GM12878 (cell line): Measurements from ENCODE around the gene EPHA1. TPM values are rescaled to one million over a fixed set of nuclear protein-coding genes. Genes with fewer than 3 reads are reported as not detected.
A peak's percentile ranks its signal among the peaks of the same experiment; 100 is the strongest.

Source experiments
- ATAC-seq: fragments of 200-7000 bp; cut with Tn5 transposase; 3 replicates; pipeline ENCODE4 v1.9.1; 2020; ENCODE audit warnings: mild to moderate bottlenecking, moderate library complexity
- BruUV-seq: library from RNA; stranded (reverse); fragments of 400-500 nt; replicated peaks from 2 replicates; lab custom pipeline; 2021; lab: Mats Ljungman, UMichigan
- CTCF ChIA-PET: fragments of 300-600 bp; sonication (Branson Sonifier 250); formaldehyde crosslinking; extraction: SDS; loops from one replicate; lab custom pipeline; 2021; ENCODE audit warnings: inconsistent platforms; lab: Yijun Ruan, JAX
- POLR2A ChIA-PET: fragments of 350-600 bp; formaldehyde crosslinking; extraction: SDS; loops from one replicate; lab custom pipeline; 2021; ENCODE audit warnings: inconsistent platforms; lab: Charles Lee
- RAD21 ChIA-PET: fragments of 300-600 bp; sonication (Branson Sonifier 250); formaldehyde crosslinking; loops from one replicate; lab custom pipeline; 2023; ENCODE audit warnings: antibody characterized with exemption; ENCODE audit not compliant: unreplicated experiment; lab: Charles Lee
- SMC1A ChIA-PET: fragments of 300-600 bp; sonication (Branson Sonifier 250); formaldehyde crosslinking; loops from one replicate; lab custom pipeline; 2023; ENCODE audit not compliant: unreplicated experiment, uncharacterized antibody; lab: Charles Lee
- DNase-seq: peaks from one replicate; pipeline ENCODE4 v3.0.0-alpha.2; 2011; ENCODE audit warnings: low read depth, low spot score
- FAIRE-seq: peaks from 3 replicates; lab custom pipeline; 2011; peaks lifted over from hg19 to GRCh38; lab: Jason Lieb, UNC
- H2AFZ ChIP-seq: 2 replicates; pipeline ENCODE4 v1.6.0; 2011; ENCODE audit warnings: low read depth, low read length, control low read depth; ENCODE audit not compliant: control insufficient read depth
- H3K27ac ChIP-seq: 2 replicates; pipeline ENCODE4 v1.5.1; 2011; ENCODE audit warnings: control low read depth; ENCODE audit not compliant: control insufficient read depth, insufficient read depth
- H3K27me3 ChIP-seq, 2 experiments: replicated peaks in 1 of 2; 2 replicates each; pipeline versions ENCODE4 v1.6.0 to v1.6.1; 2011; ENCODE audit warnings: low read length in 1 of 2; ENCODE audit not compliant: control insufficient read depth in 2 of 2, insufficient read depth in 2 of 2
- H3K36me3 ChIP-seq, 2 experiments: 2 replicates each; pipeline ENCODE4 v1.5.1; 2011; ENCODE audit warnings: low read length in 1 of 2; ENCODE audit not compliant: control insufficient read depth in 2 of 2, insufficient read depth in 2 of 2
- H3K4me1 ChIP-seq: 2 replicates; pipeline ENCODE4 v1.6.1; 2011; ENCODE audit warnings: mild to moderate bottlenecking, low read length, moderate library complexity, mixed read lengths; ENCODE audit not compliant: control insufficient read depth, insufficient read depth
- H3K4me2 ChIP-seq: 2 replicates; pipeline ENCODE4 v1.6.0; 2011; ENCODE audit warnings: control low read depth; ENCODE audit not compliant: control insufficient read depth, insufficient read depth
- H3K4me3 ChIP-seq: fragments of 200-600 bp; sonication (generic); 2 replicates; pipeline ENCODE4 v1.5.1; 2016
- H3K79me2 ChIP-seq: 2 replicates; pipeline ENCODE4 v1.6.0; 2011; ENCODE audit warnings: low read length; ENCODE audit not compliant: control insufficient read depth, insufficient read depth
- H3K9ac ChIP-seq: 2 replicates; pipeline ENCODE4 v1.8.0; 2011; ENCODE audit warnings: low read length, control low read depth, mixed read lengths; ENCODE audit not compliant: control insufficient read depth, insufficient read depth
- H3K9me3 ChIP-seq: replicated peaks from 3 replicates; pipeline ENCODE4 v1.5.1; 2011; ENCODE audit warnings: mild to moderate bottlenecking, low read length; ENCODE audit not compliant: control insufficient read depth, insufficient read depth
- H4K20me1 ChIP-seq: 2 replicates; pipeline ENCODE4 v1.6.0; 2011; ENCODE audit not compliant: control insufficient read depth, insufficient read depth
- EGR1 ChIP-seq, 2 experiments: IDR thresholded peaks; 1 replicate in 1 of 2; 2 replicates in 1 of 2; pipeline ENCODE4 v1.6.1; 2011 to 2012; ENCODE audit warnings: low read depth in 2 of 2, low read length in 2 of 2, borderline replicate concordance in 1 of 2, mild to moderate bottlenecking in 1 of 2, moderate library complexity in 1 of 2
- EP300 ChIP-seq, 2 experiments: fragments of 150-350 bp in 1 of 2; IDR thresholded peaks; 2 replicates each; pipeline ENCODE4 v1.6.1; 2011 to 2012; ENCODE audit warnings: low read depth in 2 of 2, low read length in 2 of 2, borderline replicate concordance in 1 of 2, improper control_type of control experiment in 1 of 2, inconsistent platforms in 1 of 2; ENCODE audit not compliant: control insufficient read depth in 1 of 2
- MYB ChIP-seq: fragments of 150-350 bp; IDR thresholded peaks from 2 replicates; pipeline ENCODE4 v1.6.1; 2014; ENCODE audit warnings: mild to moderate bottlenecking, low read depth, low read length, borderline replicate concordance
- NFYB ChIP-seq: IDR thresholded peaks from 2 replicates; pipeline ENCODE4 v1.6.1; 2011; ENCODE audit warnings: low read depth, mild to moderate bottlenecking, low read length, improper control_type of control experiment, moderate library complexity; ENCODE audit not compliant: insufficient read depth
- SPI1 ChIP-seq: IDR thresholded peaks from 2 replicates; pipeline ENCODE4 v1.6.1; 2011; ENCODE audit warnings: low read depth, mild to moderate bottlenecking, low read length, moderate library complexity, borderline replicate concordance; ENCODE audit not compliant: insufficient read depth
- WRNIP1 ChIP-seq: IDR thresholded peaks from 2 replicates; pipeline ENCODE4 v1.6.1; 2011; ENCODE audit warnings: low read depth, low read length, improper control_type of control experiment, borderline replicate concordance
- WGBS: methylation state at CpG from one replicate; pipeline ENCODE4 v1.1.6; 2016; ENCODE audit warnings: low lambda C conversion rate; ENCODE audit not compliant: insufficient replicate concordance, insufficient coverage; ENCODE audit errors: missing lambda C conversion rate; 5-methylcytosine and 5-hydroxymethylcytosine counted together
- in situ Hi-C: fragments of 300-500 bp; cut with MboI; formaldehyde crosslinking; loops from 9 replicates; pipeline ENCODE4 v1.14.3; 2018; ENCODE audit warnings: mixed read lengths
- intact Hi-C: fragments of 100-400 bp; cut with micrococcal nuclease; formaldehyde crosslinking; loops from one replicate; pipeline ENCODE4 v1.14.2; 2022; ENCODE audit not compliant: unreplicated experiment
- polyA plus RNA-seq, 11 experiments: library from polyadenylated mRNA; depleted of rRNA in 4 of 11; unstranded in 6 of 11; stranded (reverse) in 5 of 11; fragments of >200 nt; fragmentation: Nextera tagmentation in 4 of 11; fragmentation: Illumina TruSeq in 1 of 11; extraction: Ambion mirVana in 4 of 11; extraction: Trizol in 1 of 11; gene quantifications; 1 replicate in 1 of 11; 2 replicates in 10 of 11; pipeline versions ENCODE4 v1.2.1 to v1.2.3, GENCODE V29; 2011 to 2016; ENCODE audit warnings: inconsistent platforms in 2 of 11, missing spikeins in 2 of 11, low read depth in 1 of 11
- total RNA-seq, 4 experiments: library from RNA; depleted of rRNA in 3 of 4; stranded (reverse); fragments of >200 nt in 3 of 4; fragmentation: Illumina TruSeq in 1 of 4; extraction: Trizol in 1 of 4; gene quantifications; 2 replicates each; pipeline versions ENCODE4 v1.2.1 to v1.2.3, GENCODE V29; 2013 to 2021

Gene EPHA1
- total and polyA plus RNA-seq, 10 of the 15 experiments (the other 5 are each of a cell fraction or from before 2014, with no cell fraction given) = 0.11 to 0.35 (median 0.24) TPM; not detected in 6

DNA sequence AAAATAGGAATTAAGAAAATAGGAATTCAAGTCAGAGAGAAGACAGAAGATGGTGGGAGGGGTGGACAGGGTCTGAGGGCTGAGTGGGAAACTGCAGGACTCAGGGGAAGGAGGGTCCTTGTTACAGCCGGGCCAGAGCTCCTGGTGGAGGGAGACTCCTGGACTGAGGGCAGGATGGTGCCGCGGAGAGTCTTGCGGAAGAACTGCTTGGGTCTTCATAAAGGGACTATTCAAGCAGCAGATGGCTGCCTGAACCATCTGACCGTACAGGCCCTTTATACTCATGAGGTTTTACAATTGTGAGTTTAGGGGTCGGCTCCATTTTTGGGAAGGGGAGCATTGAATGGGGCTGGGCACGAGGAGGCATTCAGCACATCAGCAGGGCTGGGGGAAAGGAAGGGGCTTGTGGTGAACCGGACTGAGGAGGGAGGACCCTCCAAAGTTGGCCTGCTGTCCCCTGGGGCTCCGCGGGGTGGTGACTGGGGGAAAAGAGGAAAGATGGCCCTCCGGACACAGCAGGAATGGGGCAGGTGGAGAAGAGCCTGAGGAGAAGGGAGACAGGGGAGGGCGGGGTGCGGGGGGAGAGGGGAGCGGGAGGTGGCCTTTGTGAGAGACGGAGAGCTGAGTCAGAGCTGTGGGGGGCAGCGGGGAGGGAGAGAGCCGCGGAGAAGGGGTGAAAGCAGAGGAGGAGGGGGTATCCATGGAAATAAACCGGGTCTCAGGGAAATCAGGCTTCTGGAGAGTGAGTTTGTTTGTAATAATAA, 47.7 kb downstream of the EPHA1 start:
- CTCF ChIA-PET = interaction anchor here (1.0 to 1.9 kb wide), 2 partner anchors 19 to 56 kb away, joined by 3 to 5 read pairs; no protein-coding TSS in a partner anchor

DNA sequence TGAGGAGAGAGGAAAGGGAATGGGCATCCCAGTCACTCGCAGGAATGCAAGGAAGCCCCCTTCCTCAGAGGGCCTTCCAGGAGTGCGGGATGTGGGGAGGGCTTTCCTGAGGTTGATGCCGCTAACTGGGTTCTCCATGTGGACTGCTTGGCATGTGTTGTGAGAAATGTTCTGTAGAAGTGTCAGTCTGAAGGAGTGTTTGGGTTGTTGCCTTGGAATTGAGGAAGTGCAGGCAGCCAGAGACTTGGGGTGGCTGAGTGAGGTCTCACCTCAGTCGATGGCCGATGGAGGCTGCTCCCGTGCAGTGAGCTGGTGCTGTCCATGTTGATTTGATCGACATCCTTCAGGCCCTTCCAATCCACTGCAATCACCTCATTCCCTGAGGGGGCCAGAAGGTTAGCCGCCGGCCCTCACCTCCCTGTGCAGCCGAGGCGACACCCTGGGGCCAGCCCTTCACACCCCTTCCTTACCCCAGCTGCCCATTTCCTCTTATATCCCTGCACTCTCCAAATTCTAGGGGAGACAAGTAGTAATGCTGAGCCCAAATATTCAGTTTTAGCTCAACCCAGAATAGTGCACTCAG, 48.8 kb downstream of the EPHA1 start:
- Histone ChIP-seq H3K4me3 (no peak overlapping the region), H3K27me3 (peaks cover 10 to 25% of the 10 kb centered on the region in 2 experiments), H3K79me2 (no peaks in the 10 kb centered on the region), H3K9me3 (no peaks in the 10 kb centered on the region; the same call in 2 of the 3 replicates), H3K27ac (no peak overlapping the region), H3K4me1 (no peaks in the 10 kb centered on the region), H3K36me3 (no peaks in the 10 kb centered on the region), H2AFZ (no peak overlapping the region), H4K20me1 (no peaks in the 10 kb centered on the region; the same call in 1 of the 2 replicates), H3K4me2 (no peak overlapping the region), H3K9ac (no peak overlapping the region)
- no peak for TF ChIP-seq MYB
- TF ChIP-seq WRNIP1 = no peak
- TF ChIP-seq EP300 (IDR thresholded peaks at IDR 0.05; ENCODE audit: borderline replicate concordance in 1 of 2, control insufficient read depth in 1 of 2, low read depth in 2 of 2, low read length in 2 of 2) = no peak
- TF ChIP-seq SPI1 = peak; percentile 62
- ChIA-PET SMC1A (no interaction called here), RAD21 (no interaction called here), POLR2A (interaction anchor here (0.5 kb wide), 1 partner anchor 57 kb away, joined by 3 read pairs; no protein-coding TSS in a partner anchor), CTCF (interaction anchor here (1.9 kb wide), 1 partner anchor 57 kb away, joined by 5 read pairs; no protein-coding TSS in a partner anchor)
- in situ Hi-C loops = no loop called here
- intact Hi-C loops = no loop called here
- BruUV-seq = no TSS peak
- DNase-seq (no peak), ATAC-seq (no peak), FAIRE-seq (no peak)
- WGBS = 55% methylated on average over 11 of the region's 11 CpGs

More for the DNA sequence above, 47.7 kb downstream of the EPHA1 start:
- H3K27ac ChIP-seq = no peak overlapping the region
- no peaks in the 10 kb centered on the region for H3K36me3 ChIP-seq
- ATAC-seq (no peak), DNase-seq (no peak), FAIRE-seq (no peak)
- in situ Hi-C loops (no loop called here), intact Hi-C loops (no loop called here)
- no peaks in the 10 kb centered on the region; the same call in 2 of the 3 replicates for H3K9me3 ChIP-seq
- no peaks in the 10 kb centered on the region; the same call in 1 of the 2 replicates for H4K20me1 ChIP-seq
- RAD21 ChIA-PET = no interaction called here
- no peak overlapping the region for H3K9ac ChIP-seq
- H3K4me2 ChIP-seq = no peak overlapping the region
- no peak for TF ChIP-seq NFYB
- no peak for TF ChIP-seq EGR1 (IDR thresholded peaks at IDR 0.05; ENCODE audit: borderline replicate concordance in 1 of 2, low read depth in 2 of 2, low read length in 2 of 2)
- BruUV-seq = no TSS peak
- WGBS = 57% methylated on average over 13 of the region's 19 CpGs
- SMC1A ChIA-PET = no interaction called here
- no peaks in the 10 kb centered on the region for H3K4me1 ChIP-seq
- no peak overlapping the region for H2AFZ ChIP-seq
- POLR2A ChIA-PET = no interaction called here
- H3K27me3 ChIP-seq = peaks cover 10 to 25% of the 10 kb centered on the region in 2 experiments
- H3K4me3 ChIP-seq = no peak overlapping the region
- no peaks in the 10 kb centered on the region for H3K79me2 ChIP-seq
